CD4-positive, alpha-beta T cell treated with Interleukin-2 at 100 ng/mL for 4 hours (primary cell): ENCODE measurements around the gene CAMSAP1.

Source experiments
- DNase-seq: peaks from one replicate; pipeline ENCODE4 v3.0.0-alpha.2; 2020; ENCODE audit warnings: low spot score

The CAMSAP1 gene

DNA sequence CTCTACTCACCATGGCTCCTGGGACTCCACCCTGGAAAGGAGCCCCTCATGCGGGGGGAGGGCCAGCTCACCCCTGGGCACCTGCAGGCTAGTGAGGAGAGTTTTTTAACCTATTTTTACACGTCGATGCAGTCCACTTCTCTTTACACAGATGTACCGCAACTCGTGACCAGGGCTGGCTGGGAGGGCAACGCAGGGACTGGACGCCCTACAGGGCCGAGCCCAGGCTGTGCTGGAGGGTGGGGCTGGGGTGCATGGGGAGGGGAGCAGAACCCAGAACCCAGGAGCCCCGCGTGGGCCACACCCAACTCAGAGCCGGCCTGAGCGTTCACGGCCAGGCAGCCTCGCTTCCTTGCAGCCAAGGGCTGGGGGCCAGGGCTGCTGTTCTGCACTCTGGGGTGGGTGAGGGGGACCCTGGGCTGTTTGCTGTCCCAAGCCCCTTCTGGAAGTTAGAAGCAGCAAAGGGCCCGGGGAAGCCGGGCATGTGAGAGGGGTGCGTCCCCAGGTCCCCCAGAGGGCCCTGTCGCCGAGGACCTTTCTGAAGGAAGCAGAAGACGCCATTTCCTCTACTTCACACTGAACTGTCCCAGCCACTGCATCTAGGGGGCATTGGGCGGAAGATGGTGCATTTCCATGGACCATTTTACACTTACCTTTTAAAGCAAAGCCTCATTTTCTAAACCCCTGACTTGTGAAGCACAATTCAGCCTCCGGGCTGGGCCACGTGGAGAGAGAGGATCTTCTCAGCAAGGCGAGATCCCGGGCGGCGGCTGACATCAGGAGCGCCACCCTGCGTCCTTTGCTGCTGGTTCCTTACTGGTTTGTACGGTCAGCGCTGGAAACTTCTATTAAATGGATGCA, 114.8 kb downstream of the CAMSAP1 start:
- no peak for DNase-seq

DNA sequence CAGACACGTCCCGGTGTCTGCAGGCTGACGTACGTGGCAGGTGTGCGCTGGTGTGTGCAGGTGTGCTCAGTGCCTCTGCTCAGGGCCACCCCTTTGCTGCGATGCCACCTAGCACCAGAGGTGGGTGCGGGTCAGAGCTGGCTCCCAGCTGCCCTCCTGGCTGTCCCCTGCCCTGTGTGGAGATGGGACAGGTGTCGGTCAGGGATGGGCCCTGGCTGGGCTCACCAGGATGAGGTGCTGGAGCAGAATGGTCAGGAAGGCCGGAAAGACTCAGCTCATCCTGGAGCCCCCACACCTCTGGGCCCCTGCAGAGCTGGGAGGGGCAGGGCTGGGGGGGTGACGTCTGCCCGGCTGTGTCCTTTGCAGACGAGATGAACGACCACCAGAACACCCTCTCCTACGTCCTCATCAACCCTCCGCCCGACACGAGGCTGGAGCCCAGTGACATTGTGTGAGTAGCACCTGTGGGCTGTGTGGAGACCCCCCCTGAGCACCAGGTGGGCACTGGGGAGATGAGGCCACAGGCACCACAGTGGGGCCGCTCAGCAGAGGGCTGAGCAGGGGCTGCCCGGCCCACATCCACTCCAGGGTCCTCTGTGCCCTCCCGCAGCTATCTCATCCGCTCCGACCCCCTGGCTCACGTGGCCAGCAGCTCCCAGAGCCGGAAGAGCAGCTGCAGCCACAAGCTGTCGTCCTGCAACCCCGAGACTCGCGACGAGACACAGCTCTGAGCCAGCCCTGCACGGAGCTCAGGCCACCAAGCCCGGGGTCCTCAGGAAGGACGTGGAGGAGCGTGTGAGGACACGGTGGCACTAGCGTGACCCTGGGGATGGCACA, 115.7 kb downstream of the CAMSAP1 start:
- no peak for DNase-seq

DNA sequence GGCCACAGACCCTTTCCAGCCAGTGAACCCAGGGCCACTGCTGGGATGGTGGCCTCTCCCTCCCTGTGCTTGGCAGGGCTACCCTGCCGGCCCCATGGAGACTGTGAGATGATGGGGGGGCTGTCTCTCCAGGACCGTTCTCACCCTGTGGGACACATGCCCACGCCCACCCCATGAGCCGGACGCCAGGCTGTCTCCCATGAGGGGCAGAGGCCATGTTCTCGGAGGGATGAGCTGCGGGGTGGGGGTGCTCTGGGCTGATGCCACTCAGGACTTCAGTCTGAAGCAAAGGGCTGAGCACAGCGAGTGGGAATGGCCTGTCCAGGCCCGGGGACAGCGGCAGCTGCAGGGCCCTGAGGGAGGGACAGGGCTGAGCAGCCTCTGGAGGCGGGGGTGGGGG, 116.5 kb downstream of the CAMSAP1 start:
- DNase-seq: no peak

DNA sequence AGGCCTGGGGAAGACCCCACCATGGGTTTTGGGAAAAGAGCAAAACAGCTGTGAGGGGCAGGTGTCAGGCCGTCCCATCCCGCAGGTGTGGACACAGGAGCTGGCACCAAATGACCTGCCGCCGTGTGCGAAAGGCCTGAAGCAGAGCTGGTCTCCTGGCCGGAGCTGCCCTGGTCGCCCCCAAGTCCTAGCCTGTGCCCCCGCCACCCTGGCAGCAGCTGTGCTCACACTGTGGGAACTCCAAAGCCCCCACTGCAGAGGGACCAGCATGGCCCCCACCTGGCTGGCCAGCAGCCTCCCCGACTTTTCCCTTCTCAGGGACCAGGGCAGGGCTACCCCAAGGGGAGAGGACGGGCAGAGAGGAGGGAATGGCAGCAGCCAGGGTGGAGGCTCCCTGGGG, 117.0 kb downstream of the CAMSAP1 start:
- DNase-seq: no peak

DNA sequence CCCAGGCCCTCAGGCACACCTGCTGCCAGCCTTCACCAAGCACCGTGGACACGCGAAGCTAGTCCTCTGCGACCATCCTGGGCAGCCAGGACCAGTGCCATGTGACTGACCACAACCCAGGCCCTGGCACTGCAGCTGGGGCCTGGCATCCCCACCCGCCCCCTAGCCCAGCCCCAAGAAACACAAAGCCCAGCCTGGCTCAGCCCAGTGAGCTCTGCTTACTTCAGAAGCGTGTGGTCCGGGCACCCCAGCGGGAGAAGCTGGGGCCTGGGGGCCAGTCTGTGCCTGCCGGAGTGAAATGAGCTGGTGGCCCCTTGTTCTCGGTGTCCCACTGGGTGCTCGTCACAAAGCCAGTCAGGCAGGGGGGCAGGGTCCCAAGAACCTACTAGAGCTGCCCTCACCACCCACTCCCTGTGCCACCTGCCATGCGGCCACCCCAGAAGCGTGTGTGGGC, 117.5 kb downstream of the CAMSAP1 start:
- DNase-seq: no peak

DNA sequence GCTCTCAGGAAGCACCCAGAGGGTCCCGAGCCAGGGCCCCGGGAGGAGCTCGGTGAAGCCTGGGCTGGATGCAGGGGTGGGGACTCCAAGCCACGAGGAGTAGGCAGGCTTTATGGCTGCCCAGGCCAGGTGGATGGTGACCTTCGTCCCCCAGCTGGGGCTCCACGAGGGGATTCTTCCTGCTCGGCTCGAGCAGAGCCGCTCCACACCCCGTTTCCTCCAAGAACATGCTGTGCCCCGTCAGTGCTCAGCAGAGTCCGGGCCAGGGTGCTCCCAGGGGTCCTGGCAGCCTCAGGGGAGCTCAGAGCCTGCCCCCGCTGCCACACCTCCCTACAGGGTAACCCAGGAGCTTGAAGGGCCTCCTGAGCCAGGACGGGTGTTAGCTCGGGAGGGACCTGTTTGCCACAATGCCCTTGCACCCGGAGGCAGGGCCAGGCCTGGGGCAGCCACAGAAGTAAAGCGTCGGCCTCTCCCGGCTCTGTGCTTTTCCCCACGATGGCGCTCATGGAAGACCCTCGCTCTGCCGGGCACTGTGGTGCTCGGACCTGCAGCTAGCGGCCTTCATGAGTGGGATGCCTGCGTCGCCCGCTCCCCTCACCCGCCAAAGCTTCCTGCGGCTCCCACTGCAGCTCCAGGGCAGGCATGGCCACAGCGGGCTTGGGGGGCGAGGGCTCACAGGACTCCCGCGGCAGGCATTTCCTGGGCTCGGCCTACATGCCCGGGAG, 118.6 kb downstream of the CAMSAP1 start:
- DNase-seq: no peak

DNA sequence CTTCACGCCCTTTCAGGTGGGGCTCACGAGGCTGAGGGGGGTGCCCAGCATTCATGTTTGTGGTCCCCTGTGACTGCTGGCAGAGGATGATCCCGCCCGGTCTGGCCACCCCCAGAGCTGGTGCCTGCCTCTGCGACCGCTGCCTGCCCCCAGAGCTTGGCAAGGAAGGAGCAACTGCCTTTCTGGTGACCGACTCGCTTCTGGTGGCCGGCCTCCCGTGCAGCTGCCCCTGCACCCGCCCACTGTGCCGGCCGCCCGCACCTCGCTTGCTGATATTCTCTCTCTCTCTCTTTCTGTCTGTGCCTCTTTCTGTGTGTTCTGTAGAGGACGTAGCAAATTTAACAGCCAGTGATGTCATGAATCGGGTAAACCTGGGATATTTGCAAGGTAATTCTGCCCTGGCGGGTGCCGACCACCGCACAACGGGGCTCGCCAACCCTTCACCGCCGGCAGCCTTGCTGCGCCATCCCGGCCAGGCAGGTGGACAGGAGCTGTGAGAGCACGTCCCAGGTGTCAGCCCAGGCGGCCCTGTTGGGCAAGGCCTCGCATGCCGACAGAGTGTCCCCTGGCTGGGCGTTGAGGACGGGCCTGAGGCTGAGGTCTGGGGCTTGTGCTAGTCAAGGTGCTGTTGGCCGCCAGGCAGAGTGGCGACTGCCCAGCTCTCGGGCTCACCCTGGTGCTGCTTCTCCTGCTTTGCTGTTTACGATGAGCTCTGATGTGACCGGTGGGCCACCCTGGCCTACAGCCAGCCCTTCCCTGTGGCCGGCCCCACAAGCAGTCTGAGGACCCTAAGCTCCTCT, 119.4 kb downstream of the CAMSAP1 start:
- DNase-seq: no peak

DNA sequence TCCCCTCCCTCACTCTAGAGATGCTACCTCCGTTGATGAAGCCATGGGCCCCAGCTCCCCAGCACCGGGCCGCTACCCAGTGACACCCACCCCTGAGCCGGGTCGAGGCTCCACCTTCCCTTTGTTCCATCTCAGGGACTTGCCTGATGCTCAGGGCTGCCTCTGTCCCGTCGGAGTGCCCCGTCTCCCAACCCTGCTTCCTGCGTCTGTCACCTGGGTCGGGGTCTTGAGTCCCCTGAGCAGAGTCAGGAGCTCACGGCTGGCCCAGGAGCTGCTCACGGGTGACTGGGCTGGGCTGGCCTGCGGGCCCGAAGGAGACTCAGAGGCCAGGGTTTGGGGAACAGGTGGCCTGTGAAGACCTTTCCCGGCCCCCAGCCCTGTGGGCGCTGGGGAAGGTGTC, 120.0 kb downstream of the CAMSAP1 start:
- DNase-seq: no peak

DNA sequence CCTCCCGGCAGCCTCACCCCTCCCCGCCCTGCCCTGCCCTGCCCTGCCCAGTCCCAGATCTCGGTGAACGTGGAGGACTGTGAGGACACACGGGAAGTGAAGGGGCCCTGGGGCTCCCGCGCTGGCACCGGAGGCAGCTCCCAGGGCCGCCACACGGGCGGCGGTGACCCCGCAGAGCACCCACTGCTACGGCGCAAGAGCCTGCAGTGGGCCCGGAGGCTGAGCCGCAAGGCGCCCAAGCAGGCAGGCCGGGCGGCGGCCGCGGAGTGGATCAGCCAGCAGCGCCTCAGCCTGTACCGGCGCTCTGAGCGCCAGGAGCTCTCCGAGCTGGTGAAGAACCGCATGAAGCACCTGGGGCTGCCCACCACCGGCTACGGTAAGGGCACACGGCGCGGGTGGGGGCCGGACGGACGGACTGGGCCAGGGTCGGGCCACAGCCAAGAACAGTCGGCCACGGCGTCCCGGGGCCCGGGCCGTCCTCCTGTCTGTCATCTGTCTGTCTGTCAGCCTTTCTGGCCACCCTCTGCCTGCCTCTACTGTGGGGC, 121.1 kb downstream of the CAMSAP1 start:
- no peak for DNase-seq

DNA sequence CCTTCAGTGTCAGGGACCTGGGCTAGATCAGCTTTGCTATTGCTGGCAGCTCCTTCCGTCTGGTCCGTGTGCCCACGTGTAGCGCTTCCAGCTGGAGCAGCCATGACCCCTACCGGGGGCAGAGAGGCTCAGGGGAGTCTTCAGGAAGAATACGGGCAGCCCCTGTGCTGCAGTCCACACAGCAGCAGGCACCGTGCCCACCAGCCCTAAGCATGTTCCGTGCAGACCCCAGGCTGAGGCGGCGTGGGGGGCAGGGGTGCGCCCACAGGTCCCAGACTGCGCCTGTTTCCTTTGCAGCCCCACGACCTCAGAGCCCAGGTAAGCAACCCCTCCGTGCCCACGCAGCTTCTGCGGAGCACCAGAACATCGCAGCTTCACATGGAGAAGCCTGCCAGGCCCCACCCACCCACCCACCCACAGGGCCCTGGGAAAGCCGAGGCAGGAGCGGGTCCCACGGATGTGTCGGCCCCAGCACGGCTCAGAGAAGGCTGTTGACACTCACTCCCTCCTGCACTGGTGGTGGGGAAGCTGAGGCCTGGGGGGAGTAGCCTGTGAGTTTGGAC, 122.3 kb downstream of the CAMSAP1 start:
- no peak for DNase-seq

DNA sequence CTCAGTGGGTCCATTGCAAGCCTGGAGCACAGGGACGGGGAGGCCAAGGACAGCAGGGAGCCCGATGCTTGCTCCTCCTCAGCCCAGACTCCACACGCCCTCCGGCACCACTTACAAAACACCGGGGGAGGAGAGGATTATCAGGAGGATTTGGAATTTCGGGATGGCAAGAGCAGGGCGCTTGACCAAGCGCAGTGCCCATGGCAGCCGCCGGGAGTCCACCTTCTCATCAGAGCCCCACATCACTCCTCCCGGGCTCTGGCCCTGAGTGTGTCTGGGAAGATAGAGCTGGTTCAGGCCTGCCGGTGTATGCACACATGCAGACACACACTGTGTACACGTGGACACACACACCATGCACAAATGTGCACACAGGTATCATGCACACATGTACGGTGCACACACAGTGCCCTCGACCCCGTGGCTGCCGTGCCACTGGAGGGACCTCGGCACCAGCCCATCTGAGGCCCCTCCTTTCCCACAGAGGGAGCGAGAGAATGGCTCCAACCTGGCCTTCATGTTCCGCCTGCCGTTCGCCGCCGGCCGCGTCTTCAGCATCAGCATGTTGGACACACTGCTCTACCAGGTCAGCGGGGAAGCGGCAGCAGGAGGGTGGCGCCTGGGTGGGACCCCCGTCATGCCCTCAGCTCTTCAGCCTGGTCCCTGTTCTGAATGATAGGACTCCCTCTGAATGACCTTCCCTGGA, 123.7 kb downstream of the CAMSAP1 start:
- DNase-seq: no peak

DNA sequence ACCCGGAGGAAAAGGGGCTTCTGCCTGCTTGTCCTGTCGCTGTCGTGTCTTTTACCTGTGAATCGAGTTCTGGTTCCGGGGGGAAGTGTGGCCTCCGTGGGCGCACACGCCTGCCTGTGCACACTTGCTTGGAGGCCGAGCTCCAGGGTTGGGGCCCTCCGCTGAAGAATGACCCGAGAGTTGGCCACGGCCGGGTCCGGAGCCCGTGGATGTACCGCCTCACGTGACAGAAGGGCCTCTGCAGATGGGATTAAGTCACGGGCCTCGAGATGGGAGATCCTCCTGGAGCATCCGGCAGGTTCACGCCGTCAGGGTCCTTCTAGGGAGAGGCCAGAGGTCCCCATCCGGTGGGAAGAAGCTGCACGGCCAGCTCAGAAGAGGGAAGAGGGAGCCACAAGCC, 124.4 kb downstream of the CAMSAP1 start:
- DNase-seq: no peak

DNA sequence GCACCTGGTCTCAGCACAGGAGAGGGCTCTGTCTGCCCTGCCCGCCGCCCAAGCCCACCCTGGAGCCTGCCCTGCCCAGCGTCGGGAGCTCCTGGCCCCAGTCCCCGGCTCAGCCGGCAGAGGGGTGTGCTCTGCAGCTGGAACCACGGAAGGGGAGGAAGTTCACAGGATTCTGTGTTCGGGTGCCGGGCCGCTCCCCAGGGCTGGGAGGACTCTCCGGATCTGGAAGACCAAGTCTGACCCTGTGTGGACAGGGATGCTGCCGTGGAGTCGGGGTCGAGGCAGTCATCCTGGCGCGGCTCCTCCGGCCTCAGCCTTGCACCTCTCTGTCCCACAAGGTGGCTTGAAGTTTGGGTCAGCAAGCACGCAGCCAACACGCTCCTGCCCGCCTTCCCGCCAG, 126.7 kb downstream of the CAMSAP1 start:
- no peak for DNase-seq

DNA sequence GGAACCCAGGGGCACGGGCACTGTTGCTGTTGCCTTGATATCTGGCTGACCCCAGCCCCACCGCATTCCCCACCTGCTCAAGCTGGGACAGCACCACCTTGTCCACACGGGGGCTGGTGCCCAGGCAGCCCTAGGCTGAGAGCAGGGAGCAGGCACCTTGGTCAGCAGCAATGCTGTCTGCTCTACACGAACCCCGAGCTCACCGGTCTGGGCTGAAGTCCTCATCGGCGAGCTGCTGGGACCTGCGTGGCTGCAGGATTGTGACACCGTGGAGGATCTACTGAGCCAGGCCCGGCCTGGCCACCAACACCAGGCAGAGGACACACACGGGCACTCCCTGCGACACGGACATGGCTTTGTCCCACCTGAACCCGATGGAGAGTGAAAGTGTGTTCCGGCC, 127.3 kb downstream of the CAMSAP1 start:
- no peak for DNase-seq

DNA sequence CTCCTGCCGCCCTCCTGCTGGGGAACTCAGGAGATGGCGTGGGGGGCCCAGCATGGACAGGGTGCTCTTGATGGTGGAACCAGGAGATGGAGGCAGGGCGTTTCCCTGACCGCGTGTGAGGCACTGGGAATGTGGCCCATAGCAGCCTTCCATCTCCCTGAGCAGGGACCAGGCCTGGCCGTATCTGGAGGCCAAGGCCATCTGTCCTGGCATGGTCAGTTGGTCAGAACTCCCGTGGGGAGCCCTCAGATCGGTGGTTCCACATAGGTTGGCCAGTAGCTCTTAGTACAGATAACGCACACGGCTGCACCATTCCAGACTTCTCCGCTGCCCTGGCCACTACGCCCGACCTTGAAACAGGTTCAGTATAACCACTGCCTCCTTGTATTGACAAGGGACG, 127.8 kb downstream of the CAMSAP1 start:
- DNase-seq: no peak

DNA sequence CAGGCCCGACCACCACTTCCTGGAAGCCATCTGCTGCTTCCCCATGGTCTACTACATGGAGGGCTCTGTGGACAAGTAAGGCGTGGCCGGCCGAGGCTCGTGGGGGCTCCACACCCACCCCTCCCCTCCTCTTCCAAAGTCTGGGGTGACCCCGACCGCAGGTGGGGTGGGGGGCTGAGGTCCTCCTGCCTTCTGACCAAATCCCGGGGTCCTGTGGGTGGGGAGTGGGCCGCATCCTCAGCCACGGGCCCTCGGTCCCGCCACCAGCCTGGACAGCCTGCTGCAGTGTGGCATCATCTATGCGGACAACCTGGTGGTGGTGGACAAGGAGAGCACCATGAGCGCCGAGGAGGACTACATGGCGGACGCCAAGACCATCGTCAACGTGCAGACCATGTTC, 128.9 kb downstream of the CAMSAP1 start:
- no peak for DNase-seq

DNA sequence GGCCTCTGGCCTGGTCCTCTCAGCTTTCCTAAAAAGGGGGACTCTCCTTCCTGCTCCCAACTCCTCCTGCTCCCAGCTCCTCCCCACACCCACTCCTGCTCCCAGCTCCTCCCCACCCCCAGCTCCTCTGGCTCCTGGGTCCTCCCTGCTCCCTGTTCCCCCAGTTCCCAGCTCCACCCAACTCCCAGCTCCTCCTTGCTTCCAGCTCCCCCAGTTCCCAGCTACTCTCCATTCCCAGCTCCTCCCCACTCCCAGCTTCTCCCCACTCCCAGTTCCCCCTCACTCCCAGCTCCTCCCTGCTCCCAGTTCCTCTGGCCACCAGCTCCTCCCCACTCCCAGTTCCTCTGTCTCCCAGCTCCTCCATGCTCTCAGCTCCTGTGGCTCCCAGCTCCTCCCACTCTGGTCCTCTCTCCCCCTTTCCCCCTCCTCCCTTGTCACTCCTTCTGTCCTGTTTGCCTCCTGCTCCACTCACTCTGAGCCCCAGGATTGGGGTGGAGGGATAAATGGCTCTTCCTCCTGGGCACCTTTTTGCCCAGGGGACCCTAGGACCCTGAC, 129.6 kb downstream of the CAMSAP1 start:
- no peak for DNase-seq

DNA sequence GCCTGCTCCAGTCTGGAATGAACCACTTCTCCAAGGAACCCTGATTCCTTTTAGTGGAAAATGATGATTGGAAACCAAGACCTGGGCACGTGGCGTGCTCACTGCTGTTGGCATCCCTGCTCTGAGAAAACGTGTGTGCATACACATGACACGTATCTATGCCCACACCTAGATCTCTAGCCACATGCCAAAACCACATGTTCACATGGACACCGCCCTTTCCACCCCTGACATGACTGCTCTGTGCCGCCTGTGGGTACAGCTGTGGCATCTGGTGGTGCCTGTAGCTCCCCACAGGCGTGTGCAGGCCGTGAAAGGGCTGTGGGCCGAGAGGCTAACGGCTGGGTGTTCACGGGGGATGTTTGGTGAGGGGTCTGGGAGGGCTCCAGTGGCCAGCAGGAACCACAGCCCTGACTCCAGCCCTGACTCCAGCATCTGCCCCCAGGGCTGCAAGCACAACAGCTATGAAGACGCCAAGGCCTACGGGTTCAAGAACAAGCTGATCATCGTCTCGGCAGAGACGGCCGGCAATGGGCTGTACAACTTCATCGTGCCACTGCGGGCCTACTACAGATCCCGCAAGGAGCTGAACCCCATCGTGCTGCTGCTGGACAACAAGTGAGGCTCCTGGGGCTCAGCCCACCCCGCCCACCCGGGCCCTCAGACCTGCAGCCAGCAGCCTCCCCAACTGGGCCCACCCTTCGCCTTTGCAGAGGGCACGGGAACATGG, 130.3 kb downstream of the CAMSAP1 start:
- DNase-seq: peak; percentile 13

DNA sequence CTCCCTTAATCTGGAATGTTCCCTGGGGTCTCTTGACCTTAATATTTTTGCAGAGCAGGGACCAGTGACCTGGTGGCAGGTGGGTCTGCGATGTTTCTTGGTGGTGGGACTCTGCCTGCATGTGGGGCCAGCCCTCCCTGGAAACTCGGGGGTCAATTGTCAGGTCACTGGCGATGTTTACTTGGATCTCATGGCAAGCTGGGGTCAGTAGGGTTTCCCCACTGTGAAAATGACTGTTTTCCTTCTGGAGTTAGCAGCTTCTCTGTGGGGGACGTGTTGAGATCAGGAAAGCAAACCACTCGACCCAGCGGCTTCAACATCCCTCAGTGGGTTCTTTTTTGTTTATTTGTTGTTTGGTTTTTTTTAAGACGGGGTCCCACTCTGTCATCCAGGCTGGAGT, 131.4 kb downstream of the CAMSAP1 start:
- DNase-seq: no peak
